Measurements from ENCODE around the gene NLRP7. TPM values are rescaled to one million over a fixed set of nuclear protein-coding genes. Genes with fewer than 3 reads are reported as not detected.
"Not testable (repeated sequence)": the region's sequence is repeated elsewhere in the genome, so short reads cannot be mapped to it uniquely, and the experiment has no call there.

Gene NLRP7
- total RNA-seq, 1 experiment from 2014 or later = 1.1 TPM

DNA sequence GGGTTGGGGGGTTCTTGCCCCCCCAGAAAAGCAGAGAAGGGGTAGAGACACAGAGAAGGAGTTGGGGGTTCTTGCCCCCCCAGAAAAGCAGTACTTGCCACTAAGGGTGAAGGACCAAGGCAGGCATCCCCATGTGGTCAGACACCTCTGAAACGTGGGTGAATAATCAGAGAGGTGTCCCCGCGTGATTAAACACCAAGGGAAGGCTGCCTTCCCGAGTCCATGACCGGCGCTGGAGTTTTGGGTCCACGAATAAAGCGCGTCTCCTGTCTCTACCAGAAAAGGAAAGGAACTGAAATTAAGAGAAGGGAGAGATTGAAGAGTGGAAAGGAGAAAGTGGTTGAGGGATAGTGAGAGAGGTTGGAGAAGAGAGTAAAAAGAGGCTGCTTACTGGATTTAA lies 47.7 kb downstream of the NLRP7 start:
- Mint-ChIP-seq H3K9me3 (peaks cover 9 to 90% of the 10 kb centered on the region in 2 experiments; a peak in 4 of 5 replicates), H3K4me1 (peaks cover 0 to 41% of the 10 kb centered on the region in 2 experiments; a peak in 2 of 4 replicates), H3K36me3 (ENCODE audit: insufficient read depth in 1 of 3, low read depth in 3 of 3) (peaks cover 2 to 13% (median 8%) of the 10 kb centered on the region in 3 experiments; a peak in 3 of 7 replicates), H3K27ac (peak overlapping the region in 1 of 3 experiments; percentile 9; a peak in 1 of 7 replicates)
- H3K9me3 ChIP-seq (ENCODE audit: control insufficient read depth, low read depth, low read length); H3T11ph ChIP-seq (ENCODE audit: low read length); H3K23ac ChIP-seq (ENCODE audit: insufficient read length, low read depth, low read length); DNase-seq; H3K79me1 ChIP-seq (ENCODE audit: insufficient read depth, low read depth, low read length, poor library complexity, severe bottlenecking); H2BK5ac ChIP-seq (ENCODE audit: insufficient read length, low read length); H2BK15ac ChIP-seq (ENCODE audit: low read depth, low read length); H2BK12ac ChIP-seq (ENCODE audit: insufficient read length, low read depth, low read length); H4K5ac ChIP-seq (ENCODE audit: insufficient read length, low read depth, low read length); H3K27me3 Mint-ChIP-seq (ENCODE audit: low read depth); H3K4ac ChIP-seq (ENCODE audit: low read depth, low read length); H2BK120ac ChIP-seq (ENCODE audit: low read depth, low read length, poor library complexity, severe bottlenecking); H3K14ac ChIP-seq (ENCODE audit: insufficient read depth, low read length); H3K23me2 ChIP-seq (ENCODE audit: insufficient read length, low read depth, low read length, poor library complexity, severe bottlenecking); H3K18ac ChIP-seq (ENCODE audit: insufficient read length, low read depth, low read length); H2BK20ac ChIP-seq (ENCODE audit: low read depth, low read length, poor library complexity, severe bottlenecking); H3K79me2 ChIP-seq (ENCODE audit: insufficient read depth, low read length); H3K4me3 Mint-ChIP-seq; H3K56ac ChIP-seq (ENCODE audit: insufficient read length, low read depth, low read length); H3K27me3 ChIP-seq (ENCODE audit: insufficient read depth, low read length); H4K8ac ChIP-seq (replicated peaks; ENCODE audit: insufficient read length, low read depth, low read length); H3K4me1 ChIP-seq (ENCODE audit: insufficient read depth, low read length); H2AK5ac ChIP-seq (ENCODE audit: insufficient read length, low read length); H4K91ac ChIP-seq (ENCODE audit: insufficient read length, low read depth, low read length); H3K27ac ChIP-seq (ENCODE audit: insufficient read length, low read depth, low read length); H3K9ac ChIP-seq (ENCODE audit: extremely low read depth, insufficient read length, low read length); H4K20me1 ChIP-seq (ENCODE audit: control insufficient read depth, insufficient read depth, insufficient read length); H2AFZ ChIP-seq (ENCODE audit: low read length); H3K4me2 ChIP-seq (ENCODE audit: insufficient read depth, insufficient read length, low read length): not testable (repeated sequence)
- WGBS (ENCODE audit: extremely low coverage, insufficient read length, low lambda C conversion rate) = no CpG with 5 or more reads among the region's 9 CpGs

DNA sequence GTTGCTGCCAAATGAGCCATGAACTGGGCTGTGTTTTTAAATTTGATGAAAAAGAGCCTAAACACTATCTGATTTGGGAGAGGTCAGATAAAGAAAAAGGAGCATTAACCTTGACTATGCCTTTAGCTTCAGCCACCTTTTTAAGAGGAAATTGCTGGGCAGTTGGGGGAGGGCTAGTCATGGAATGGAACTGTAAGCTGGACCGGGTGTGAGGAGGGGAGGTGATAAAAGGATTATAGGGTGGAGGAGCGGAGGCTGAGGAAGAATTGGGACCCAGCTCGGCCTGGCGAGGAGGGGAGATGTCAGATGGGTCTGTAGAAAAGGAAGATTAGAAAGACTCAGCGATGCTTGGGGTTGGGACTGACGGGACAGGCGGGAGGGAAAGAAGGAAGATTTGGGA lies 48.6 kb downstream of the NLRP7 start:
- H3K9me3 ChIP-seq (ENCODE audit: control insufficient read depth, low read depth, low read length); H3K56ac ChIP-seq (ENCODE audit: insufficient read length, low read depth, low read length); H3K27ac Mint-ChIP-seq; H3K27me3 Mint-ChIP-seq (ENCODE audit: low read depth); H2BK120ac ChIP-seq (ENCODE audit: low read depth, low read length, poor library complexity, severe bottlenecking); H3K14ac ChIP-seq (ENCODE audit: insufficient read depth, low read length); H2BK12ac ChIP-seq (ENCODE audit: insufficient read length, low read depth, low read length); H3K79me1 ChIP-seq (ENCODE audit: insufficient read depth, low read depth, low read length, poor library complexity, severe bottlenecking); H3K27ac ChIP-seq (ENCODE audit: insufficient read length, low read depth, low read length); H3K4me3 Mint-ChIP-seq; H3K4me2 ChIP-seq (ENCODE audit: insufficient read depth, insufficient read length, low read length); H4K91ac ChIP-seq (ENCODE audit: insufficient read length, low read depth, low read length); H3K27me3 ChIP-seq (ENCODE audit: insufficient read depth, low read length); H2BK5ac ChIP-seq (ENCODE audit: insufficient read length, low read length); H3T11ph ChIP-seq (ENCODE audit: low read length); H2BK20ac ChIP-seq (ENCODE audit: low read depth, low read length, poor library complexity, severe bottlenecking); H3K4me1 ChIP-seq (ENCODE audit: insufficient read depth, low read length); H2BK15ac ChIP-seq (ENCODE audit: low read depth, low read length); DNase-seq; H3K79me2 ChIP-seq (ENCODE audit: insufficient read depth, low read length); H4K8ac ChIP-seq (replicated peaks; ENCODE audit: insufficient read length, low read depth, low read length); H3K18ac ChIP-seq (ENCODE audit: insufficient read length, low read depth, low read length); H3K4ac ChIP-seq (ENCODE audit: low read depth, low read length); H2AFZ ChIP-seq (ENCODE audit: low read length); H3K9ac ChIP-seq (ENCODE audit: extremely low read depth, insufficient read length, low read length); H3K23ac ChIP-seq (ENCODE audit: insufficient read length, low read depth, low read length); H2AK5ac ChIP-seq (ENCODE audit: insufficient read length, low read length); H4K20me1 ChIP-seq (ENCODE audit: control insufficient read depth, insufficient read depth, insufficient read length); H3K23me2 ChIP-seq (ENCODE audit: insufficient read length, low read depth, low read length, poor library complexity, severe bottlenecking); H4K5ac ChIP-seq (ENCODE audit: insufficient read length, low read depth, low read length): not testable (repeated sequence)
- no CpG with 5 or more reads among the region's 7 CpGs for WGBS (ENCODE audit: extremely low coverage, insufficient read length, low lambda C conversion rate)
- H3K9me3 Mint-ChIP-seq = peaks cover 9 to 91% of the 10 kb centered on the region in 2 experiments; a peak in 4 of 5 replicates
- H3K4me1 Mint-ChIP-seq = peaks cover 0 to 47% of the 10 kb centered on the region in 2 experiments; a peak in 2 of 4 replicates
- H3K36me3 Mint-ChIP-seq (ENCODE audit: insufficient read depth in 1 of 3, low read depth in 3 of 3) = peaks cover 2 to 13% (median 8%) of the 10 kb centered on the region in 3 experiments; a peak in 3 of 7 replicates
